Stomach (tissue), 9 donors: ENCODE results near the gene CSMD2. TPM values are rescaled to one million over a fixed set of nuclear protein-coding genes. Genes with fewer than 3 reads are reported as not detected.

ENCODE experiments used
- DNase-seq, 2 donors: peaks; one replicate each; pipeline versions ENCODE4 v3.0.0 to v3.0.0-alpha.2; 2013 to 2019
- H3K27ac ChIP-seq, 5 donors: fragments of 200-600 bp in 4 of 5; sonication (generic) in 4 of 5; one replicate each; pipeline ENCODE4 v1.5.1; 2013 to 2019; ENCODE audit warnings: mild to moderate bottlenecking in 1 of 5, moderate library complexity in 1 of 5
- H3K27me3 ChIP-seq, 3 donors: fragments of 200-600 bp; sonication (generic); one replicate each; pipeline ENCODE4 v1.5.1; 2017 to 2019; ENCODE audit warnings: mixed run types in 1 of 3
- H3K36me3 ChIP-seq, 4 donors: fragments of 200-600 bp; sonication (generic); 1 replicate in 3 of 4; 2 replicates in 1 of 4; pipeline ENCODE4 v1.5.1; 2016 to 2019
- H3K4me1 ChIP-seq, 4 donors: fragments of 200-600 bp; sonication (generic); one replicate each; pipeline ENCODE4 v1.5.1; 2016 to 2019
- H3K4me3 ChIP-seq, 4 donors: fragments of 200-600 bp; sonication (generic) in 3 of 4; one replicate each; pipeline ENCODE4 v1.5.1; 2016 to 2019; ENCODE audit warnings: mild to moderate bottlenecking in 1 of 4
- H3K9me3 ChIP-seq, 4 donors: fragments of 200-600 bp; sonication (generic); one replicate each; pipeline ENCODE4 v1.5.1; 2016 to 2019
- EP300 ChIP-seq: sonication (generic); formaldehyde crosslinking; IDR thresholded peaks from one replicate; pipeline ENCODE4 v1.6.1; 2017; ENCODE audit warnings: antibody characterized with exemption
- POLR2A ChIP-seq, 4 donors: fragments of 450-650 bp; IDR thresholded peaks; one replicate each; pipeline ENCODE4 v1.6.1; 2016; ENCODE audit warnings: antibody characterized with exemption in 4 of 4, control low read depth in 2 of 4, mild to moderate bottlenecking in 1 of 4, moderate library complexity in 1 of 4
- POLR2AphosphoS5 ChIP-seq, 3 donors: sonication (generic); formaldehyde crosslinking; IDR thresholded peaks; one replicate each; pipeline ENCODE4 v1.6.1; 2016; ENCODE audit warnings: antibody characterized with exemption in 3 of 3
- WGBS, 5 donors: extraction: QIAGEN DNeasy Blood & Tissue Kit in 3 of 5; methylation state at CpG; one replicate each; pipeline versions ENCODE4 v1.1.5 to v1.1.7; 2013 to 2018; 5-methylcytosine and 5-hydroxymethylcytosine counted together
- intact Hi-C: fragments of 100-400 bp; cut with DNase I; formaldehyde crosslinking; loops from one replicate; pipeline ENCODE4 v1.15.1; 2023; ENCODE audit warnings: low total_unique reads
- polyA plus RNA-seq, 3 donors: library from polyadenylated mRNA; stranded (reverse); fragments of 200-250 nt; gene quantifications; one replicate each; pipeline ENCODE4 v1.2.3, GENCODE V29; 2013
- total RNA-seq, 5 donors: library from RNA; depleted of rRNA; stranded (reverse); fragments of >200 nt; gene quantifications; one replicate each; pipeline versions ENCODE4 v1.1.0 to v1.2.3, GENCODE V29; 2014 to 2016
- TF ChIP-seq, protein P1 (sequence below), 7 experiments: fragments of 450-650 bp in 4 of 7; fragments of 200-600 bp in 3 of 7; sonication (generic) in 3 of 7; IDR thresholded peaks; one replicate each; pipeline ENCODE4 v1.5.1; 2016 to 2019; ENCODE audit warnings: antibody characterized with exemption in 7 of 7, control low read depth in 2 of 7, mild to moderate bottlenecking in 1 of 7
- donor health status: healthy with polysubstance abuse.
- donor health status: Bipolar disorder and iron deficiency.
- donor health status: healthy.

Gene CSMD2
- total and polyA plus RNA-seq, 8 donors, result 0.10 to 3.5 (median 0.37) TPM; not detected in 1

DNA sequence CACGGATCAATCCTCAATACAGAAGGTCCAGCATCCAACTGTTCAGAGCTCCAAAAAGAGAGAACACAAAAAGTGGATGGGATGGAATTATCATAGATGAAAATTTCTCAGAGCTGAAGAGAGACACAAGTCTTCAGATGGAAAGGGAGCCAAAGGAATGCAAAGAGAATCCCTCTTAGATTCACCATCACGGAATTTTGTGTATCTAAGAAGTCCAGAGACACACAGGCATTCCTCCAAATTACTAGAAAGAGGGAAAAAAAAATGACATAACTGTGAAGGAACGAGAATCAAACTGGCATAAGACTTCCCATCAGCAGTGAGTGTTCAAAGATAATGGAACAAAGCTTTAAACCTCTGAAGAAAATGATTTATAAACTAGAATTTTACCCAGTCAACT lies 591.4 kb downstream of the CSMD2 start:
- Histone ChIP-seq H3K36me3 (no peaks in the 10 kb centered on the region), H3K27me3 (no peaks in the 10 kb centered on the region), H3K27ac (no peak overlapping the region), H3K4me1 (peaks cover 9 to 27% (median 20%) of the 10 kb centered on the region in 4 donors), H3K9me3 (no peaks in the 10 kb centered on the region), H3K4me3 (no peak overlapping the region)
- WGBS, 5 donors, result 58 to 70% (median 68%) methylated on average over 3 of the region's 3 CpGs
- intact Hi-C loops, result no loop called here
- DNase-seq, result no peak
- TF ChIP-seq POLR2AphosphoS5 (IDR thresholded peaks at IDR 0.05), result no peak

DNA sequence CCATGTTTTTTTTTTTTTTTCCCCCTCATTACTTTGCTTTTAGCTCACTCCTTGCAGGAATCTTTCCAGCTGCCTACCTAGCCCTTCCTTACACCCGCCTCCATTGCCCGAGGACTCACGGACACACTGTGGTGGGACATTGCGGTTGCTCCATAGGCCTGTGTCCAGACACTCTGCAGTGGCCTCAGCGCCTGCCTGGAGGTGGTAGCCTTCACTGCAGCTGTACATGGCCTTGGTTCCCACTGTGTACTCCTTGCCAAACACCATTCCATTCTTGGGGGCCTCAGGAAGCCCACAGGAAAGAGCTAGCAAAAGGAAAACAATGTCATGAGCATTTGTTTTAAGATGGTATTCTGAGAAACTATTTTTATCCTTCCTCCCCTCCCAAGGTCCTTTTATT lies 592.6 kb downstream of the CSMD2 start:
- WGBS, 5 donors, result 80 to 91% (median 85%) methylated on average over 5 of the region's 5 CpGs
- DNase-seq, result no peak
- H3K9me3 ChIP-seq, result no peaks in the 10 kb centered on the region

DNA sequence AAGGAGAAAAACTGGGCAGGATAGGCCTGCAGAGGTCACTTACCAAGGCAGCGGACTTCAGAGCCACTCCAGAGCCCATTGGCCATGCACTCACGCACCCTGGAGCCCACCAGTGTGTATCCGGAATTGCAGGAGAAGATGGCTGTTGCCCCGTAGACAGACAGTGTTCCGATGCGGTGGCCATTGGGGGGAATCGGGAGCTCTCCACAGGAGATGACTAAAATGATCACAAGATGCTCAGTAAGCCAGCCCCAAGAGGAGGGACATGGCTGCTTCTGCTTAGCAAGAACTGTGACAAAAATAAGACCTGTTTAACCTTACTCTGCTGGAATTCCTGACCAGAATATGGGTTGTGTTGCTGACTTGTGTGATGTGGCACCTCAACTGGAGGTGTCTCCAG lies 595.7 kb downstream of the CSMD2 start:
- Histone ChIP-seq H3K4me1 (peaks cover under 1 to 9% (median 6%) of the 10 kb centered on the region in 4 donors), H3K9me3 (no peaks in the 10 kb centered on the region), H3K27ac (no peak overlapping the region), H3K36me3 (no peaks in the 10 kb centered on the region), H3K27me3 (no peaks in the 10 kb centered on the region), H3K4me3 (no peak overlapping the region)
- 88 to 98% (median 97%) methylated on average over 7 of the region's 7 CpGs for WGBS, 5 donors
- TF ChIP-seq POLR2A (IDR thresholded peaks at IDR 0.05), result no peak
- no peak for TF ChIP-seq EP300
- no peak for TF ChIP-seq POLR2AphosphoS5 (IDR thresholded peaks at IDR 0.05)
- TF ChIP-seq, protein P1, sequence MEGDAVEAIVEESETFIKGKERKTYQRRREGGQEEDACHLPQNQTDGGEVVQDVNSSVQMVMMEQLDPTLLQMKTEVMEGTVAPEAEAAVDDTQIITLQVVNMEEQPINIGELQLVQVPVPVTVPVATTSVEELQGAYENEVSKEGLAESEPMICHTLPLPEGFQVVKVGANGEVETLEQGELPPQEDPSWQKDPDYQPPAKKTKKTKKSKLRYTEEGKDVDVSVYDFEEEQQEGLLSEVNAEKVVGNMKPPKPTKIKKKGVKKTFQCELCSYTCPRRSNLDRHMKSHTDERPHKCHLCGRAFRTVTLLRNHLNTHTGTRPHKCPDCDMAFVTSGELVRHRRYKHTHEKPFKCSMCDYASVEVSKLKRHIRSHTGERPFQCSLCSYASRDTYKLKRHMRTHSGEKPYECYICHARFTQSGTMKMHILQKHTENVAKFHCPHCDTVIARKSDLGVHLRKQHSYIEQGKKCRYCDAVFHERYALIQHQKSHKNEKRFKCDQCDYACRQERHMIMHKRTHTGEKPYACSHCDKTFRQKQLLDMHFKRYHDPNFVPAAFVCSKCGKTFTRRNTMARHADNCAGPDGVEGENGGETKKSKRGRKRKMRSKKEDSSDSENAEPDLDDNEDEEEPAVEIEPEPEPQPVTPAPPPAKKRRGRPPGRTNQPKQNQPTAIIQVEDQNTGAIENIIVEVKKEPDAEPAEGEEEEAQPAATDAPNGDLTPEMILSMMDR (IDR thresholded peaks at IDR 0.05), result no peak
- DNase-seq, result no peak
- intact Hi-C loops, result no loop called here

More for the DNA sequence above, 592.6 kb downstream of the CSMD2 start:
- Histone ChIP-seq H3K36me3 (no peaks in the 10 kb centered on the region), H3K27ac (no peak overlapping the region), H3K4me1 (peaks cover 6 to 18% (median 15%) of the 10 kb centered on the region in 4 donors), H3K4me3 (no peak overlapping the region), H3K27me3 (no peaks in the 10 kb centered on the region)
- intact Hi-C loops, result no loop called here
- TF ChIP-seq, protein P1 (IDR thresholded peaks at IDR 0.05), result no peak
- no peak for TF ChIP-seq POLR2A (IDR thresholded peaks at IDR 0.05)
- TF ChIP-seq POLR2AphosphoS5 (IDR thresholded peaks at IDR 0.05), result no peak
- no peak for TF ChIP-seq EP300

DNA sequence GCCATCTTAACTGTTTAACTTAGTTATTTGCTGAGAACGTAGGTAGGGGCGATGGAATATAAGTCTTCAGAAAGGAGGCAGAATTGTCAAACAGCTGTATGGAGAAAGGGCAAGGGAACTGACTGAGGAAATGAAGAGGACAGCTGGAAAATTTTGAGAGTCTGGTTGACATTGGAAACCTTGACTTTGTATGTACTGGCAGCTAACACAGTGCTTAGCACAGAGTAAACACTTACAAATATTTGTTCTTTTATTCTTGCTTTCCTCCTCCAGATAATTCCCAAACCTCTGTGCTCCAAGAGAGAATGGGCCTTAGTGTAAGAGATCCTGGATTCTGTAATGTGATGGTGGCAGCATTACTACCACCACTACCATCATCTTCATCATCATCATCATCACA lies 601.3 kb downstream of the CSMD2 start:
- DNase-seq, result peak in 1 of 2 donors; percentile 28
- TF ChIP-seq POLR2AphosphoS5 (IDR thresholded peaks at IDR 0.05) (peak in 2 of 3 donors; percentile 22 to 36), EP300 (no peak), POLR2A (IDR thresholded peaks at IDR 0.05) (no peak)
- TF ChIP-seq, protein P1 (IDR thresholded peaks at IDR 0.05), result no peak
- WGBS, 5 donors, result 22 to 37% (median 25%) methylated on average over 2 of the region's 2 CpGs
- intact Hi-C loops, result no loop called here
- H3K9me3 ChIP-seq, result no peaks in the 10 kb centered on the region
- no peaks in the 10 kb centered on the region for H3K27me3 ChIP-seq
- H3K4me3 ChIP-seq, result no peak overlapping the region
- H3K36me3 ChIP-seq, result no peaks in the 10 kb centered on the region
- H3K27ac ChIP-seq, result peak overlapping the region in 3 of 5 donors; percentile 1 to 46 (median 30)
- H3K4me1 ChIP-seq, result peaks cover 11 to 24% (median 21%) of the 10 kb centered on the region in 4 donors

DNA sequence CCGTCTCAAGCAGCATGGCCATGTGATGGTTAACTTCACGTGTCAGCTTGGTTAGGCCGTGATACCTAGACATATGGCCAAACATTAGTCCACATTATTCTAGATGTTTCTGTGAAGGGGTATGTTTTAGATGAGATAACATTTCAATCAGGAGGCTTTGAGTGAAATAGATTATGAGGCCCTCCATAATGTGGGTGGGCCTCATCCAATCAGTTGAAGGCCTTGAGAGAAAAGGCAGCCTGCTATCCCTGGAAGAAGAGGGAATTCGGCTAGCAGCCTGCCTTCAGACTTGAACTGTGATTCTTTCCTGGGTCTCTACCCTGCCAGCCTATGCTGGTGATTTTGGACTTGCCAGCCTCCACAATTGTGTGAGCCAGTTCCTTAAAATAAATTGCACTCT lies 602.5 kb downstream of the CSMD2 start:
- no peak overlapping the region for H3K4me3 ChIP-seq
- TF ChIP-seq POLR2AphosphoS5 (IDR thresholded peaks at IDR 0.05), result no peak
- no peak for TF ChIP-seq EP300
- no peaks in the 10 kb centered on the region for H3K9me3 ChIP-seq
- intact Hi-C loops, result no loop called here
- peaks cover 11 to 24% (median 21%) of the 10 kb centered on the region in 4 donors for H3K4me1 ChIP-seq
- no peak overlapping the region for H3K27ac ChIP-seq
- no peaks in the 10 kb centered on the region for H3K36me3 ChIP-seq
- DNase-seq, result no peak
- WGBS, 5 donors, result 91 to 100% (median 94%) methylated on average over 4 of the region's 4 CpGs
- no peaks in the 10 kb centered on the region for H3K27me3 ChIP-seq
